UCSD-AML1 (cell line): ENCODE results near the gene ARHGEF16.

Source experiments
- DNase-seq: peaks from one replicate; lab custom pipeline; 2025; ENCODE audit not compliant: unreplicated experiment; lab: John Stamatoyannopoulos, UW

Gene ARHGEF16

DNA sequence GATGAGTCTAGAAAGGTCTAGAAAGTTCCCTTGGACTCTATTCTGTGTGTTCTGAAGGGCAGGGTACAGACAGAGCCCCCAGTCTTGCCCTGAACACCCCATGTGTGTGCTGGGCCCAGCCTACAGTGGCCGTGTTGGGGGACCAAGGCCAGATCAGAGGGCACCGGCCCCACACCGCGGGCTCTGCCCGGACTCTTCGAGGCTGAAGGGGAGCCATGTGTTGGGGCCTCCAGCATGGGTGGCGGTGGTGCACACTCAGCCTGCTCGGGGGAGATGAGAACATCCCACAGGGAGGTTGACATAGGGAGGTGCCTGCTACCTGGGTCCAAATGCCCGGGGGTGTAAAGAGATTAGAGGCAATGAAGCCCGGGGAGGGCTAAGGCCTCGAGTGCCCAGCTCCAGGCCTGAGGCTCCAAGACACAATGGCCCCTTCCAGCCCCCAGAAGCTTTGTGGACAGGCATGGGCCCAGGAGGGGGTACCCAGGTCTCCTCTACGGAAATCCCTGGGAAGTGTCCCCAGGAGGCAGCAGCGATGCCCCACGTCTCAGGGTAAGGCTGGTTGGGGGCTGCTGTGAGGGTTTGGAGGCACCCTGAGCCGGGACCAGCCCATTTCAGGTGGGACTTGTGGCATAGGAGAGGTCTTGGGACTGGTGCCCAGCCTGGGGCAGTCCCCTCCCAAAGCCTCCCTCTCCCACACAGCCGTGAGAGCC, 12.1 kb downstream of the ARHGEF16 start:
- DNase-seq, result no peak

DNA sequence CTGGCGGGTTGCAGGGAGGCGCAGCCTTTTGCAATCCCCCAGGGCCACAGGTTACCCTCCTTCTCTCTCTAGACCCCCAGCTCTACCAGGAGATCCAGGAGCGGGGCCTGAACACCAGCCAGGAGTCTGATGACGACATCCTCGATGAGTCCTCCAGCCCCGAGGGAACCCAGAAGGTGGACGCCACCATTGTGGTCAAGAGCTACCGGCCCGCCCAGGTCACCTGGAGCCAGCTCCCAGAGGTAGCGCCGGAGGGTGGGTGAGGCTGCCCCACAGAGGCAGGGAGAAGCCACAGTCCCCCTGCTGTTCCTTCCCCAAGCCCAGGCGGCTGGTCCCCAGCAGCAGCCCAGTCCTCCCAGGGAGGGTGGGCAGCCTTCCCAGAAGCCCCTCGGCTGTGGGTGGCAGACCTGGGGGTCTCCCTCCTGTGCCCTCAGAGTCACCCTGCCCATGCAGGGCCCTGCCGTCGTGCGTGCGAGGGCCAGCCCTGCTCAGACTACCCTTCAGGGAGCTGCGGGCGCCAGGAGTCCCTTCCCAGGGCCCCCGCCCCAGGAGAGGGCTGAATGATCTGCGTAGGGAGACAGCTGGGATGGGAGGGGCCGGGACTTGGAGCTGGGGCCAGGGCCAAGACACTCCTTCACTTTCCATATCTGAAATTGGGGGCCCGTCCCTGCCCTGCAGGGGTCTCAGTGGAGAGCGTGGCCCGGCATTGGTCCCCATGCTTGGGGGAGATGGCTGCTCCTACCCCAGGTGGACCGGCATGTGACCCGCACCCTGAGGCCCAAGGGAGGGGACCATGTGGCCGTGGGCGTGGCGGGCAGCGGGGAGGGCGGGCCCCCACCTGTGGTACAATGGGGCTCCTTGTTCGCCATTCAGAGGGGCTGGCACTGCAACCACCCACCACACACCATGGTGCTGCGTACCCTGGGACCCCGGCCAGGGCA, 12.9 kb downstream of the ARHGEF16 start:
- DNase-seq, result no peak

DNA sequence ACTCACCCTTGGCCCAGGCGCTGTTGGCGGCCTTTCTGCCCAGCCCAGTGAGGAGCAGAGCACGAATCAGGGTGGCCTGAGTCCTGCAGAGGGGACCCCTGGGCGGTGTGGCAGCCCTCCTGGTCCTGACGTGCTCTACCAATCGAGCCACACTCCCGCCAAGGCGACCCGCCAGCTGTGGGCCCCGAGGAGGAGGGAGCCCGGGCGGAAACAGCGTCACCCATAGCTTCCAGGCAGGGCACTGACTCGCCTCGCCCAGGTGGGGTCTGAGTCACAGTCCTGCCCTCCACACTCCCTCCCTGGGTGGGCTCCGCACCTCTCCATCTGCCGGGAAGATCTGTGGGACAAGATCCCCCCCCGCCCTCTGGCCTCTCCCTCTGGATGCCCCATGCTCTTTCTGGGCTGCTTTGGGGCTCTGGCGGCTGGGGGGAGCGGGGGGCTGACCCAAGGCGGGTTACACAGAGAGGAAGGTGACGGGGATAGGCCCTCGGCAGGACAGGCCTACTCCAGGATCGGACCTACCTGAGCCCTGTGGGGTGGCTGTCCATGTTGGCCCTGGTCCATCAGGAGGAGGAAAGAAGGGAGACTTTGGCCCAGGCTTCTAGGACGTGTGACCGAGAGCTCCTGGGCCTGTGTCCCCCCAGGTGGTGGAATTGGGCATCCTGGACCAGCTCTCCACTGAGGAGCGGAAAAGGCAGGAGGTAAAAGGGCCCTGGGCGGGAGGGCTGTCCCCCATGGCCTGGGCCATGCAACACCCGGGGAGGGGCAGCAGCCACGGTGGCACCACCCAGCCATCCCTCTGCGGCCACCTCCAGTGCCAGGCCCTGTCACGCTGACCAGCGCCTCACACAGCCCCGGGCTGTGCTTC, 14.0 kb downstream of the ARHGEF16 start:
- no peak for DNase-seq

DNA sequence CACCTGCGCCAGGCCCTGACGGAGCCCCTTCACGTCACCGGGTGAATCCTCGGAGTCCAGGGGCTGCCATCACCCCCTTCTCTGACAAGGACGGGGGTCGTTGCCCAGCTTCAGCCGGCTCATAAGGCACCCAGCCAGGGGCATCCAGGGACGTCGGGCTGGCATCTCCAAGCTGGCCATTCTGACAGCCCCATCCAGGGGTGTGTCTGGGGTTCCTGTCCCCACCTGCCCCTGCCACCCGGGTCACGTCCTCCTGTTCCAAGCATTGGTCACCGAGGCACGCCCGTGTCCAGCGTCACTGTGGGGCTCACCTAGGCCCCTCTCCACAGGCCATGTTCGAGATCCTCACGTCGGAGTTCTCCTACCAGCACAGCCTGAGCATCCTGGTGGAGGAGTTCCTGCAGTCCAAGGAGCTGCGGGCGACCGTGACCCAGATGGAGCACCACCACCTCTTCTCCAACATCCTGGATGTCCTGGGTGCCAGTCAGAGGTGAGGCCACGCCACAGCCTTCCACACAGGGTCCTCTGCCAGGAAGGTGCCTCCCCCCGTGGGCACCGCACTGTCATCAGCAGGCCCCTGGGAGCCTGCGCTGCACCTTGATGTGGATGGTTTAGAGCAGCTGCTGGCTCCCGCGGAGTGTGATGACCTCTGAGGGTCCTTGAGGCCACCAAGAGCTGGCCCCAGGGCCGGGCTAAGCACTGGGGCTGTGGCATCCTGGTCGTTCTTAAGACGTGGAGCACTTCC, 14.8 kb downstream of the ARHGEF16 start:
- DNase-seq, result no peak

DNA sequence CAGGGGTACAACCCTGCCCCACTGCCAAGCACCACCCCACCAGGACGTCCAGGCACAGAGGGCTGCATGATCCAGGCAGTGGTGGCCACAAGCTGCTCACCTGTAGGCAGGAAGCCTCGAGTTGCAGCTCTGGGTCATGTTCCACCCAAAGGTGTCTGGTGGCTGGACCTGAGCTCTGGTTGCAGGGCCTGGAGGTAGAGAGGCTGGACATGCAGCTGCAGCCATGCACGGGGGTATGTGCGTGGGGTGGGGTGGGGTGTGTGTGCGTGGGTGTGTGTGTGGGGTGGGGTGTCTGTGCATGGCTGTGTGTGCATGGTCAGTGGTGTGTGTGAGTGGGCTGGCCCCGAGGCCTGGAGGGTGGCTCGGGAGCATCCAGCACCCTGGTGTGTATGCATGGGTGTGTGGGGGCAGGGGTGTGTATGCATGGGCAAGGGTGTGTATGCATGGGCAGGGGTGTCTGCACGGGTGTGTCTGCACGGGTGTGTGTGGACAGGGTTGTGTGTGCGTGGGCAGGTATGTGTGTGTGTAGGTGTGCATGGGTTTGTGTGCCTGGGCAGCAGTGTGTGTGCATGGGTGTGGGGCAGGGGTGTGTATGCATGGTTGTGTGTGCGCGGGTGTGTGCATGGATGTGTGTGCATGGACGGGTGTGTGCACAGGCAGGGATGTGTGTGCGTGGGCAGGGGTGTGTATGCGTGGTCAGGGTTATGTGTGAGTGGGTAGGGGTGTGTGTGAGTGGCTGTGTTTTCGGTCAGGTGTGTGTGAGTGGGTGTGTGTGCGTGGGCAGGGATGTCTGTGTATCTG, 15.6 kb downstream of the ARHGEF16 start:
- no peak for DNase-seq

DNA sequence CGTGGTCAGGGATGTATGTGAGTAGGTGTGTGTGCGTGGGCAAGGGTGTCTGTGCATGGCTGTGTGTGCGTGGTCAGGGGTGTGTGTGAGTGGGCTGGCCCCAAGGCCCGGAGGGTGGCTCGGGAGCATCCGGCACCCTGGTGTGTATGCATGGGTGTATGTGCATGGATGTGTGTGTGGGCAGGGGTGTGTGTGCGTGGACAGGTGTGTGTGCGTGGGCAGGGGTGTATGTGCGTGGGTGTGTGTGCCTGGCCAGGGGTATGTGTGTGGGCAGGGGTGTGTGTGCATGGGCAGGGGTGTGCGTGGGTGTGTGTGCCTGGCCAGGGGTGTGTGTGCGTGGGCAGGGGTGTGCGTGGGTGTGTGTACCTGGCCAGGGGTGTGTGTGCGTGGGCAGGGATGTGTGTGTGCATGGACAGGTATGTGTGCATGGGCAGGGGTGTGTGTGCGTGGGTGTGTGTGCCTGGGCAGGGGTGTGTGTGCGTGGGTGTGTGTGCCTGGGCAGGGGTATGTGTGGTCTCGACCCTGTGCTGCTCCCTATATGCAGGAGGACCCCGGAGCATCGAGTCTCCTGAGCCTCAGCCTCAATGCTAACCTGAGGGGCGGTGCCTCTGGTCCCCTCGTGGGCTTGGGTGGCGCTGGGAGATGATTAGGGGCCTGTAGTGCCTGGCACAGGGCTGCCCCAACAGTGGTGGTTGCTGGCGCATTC, 16.3 kb downstream of the ARHGEF16 start:
- no peak for DNase-seq

DNA sequence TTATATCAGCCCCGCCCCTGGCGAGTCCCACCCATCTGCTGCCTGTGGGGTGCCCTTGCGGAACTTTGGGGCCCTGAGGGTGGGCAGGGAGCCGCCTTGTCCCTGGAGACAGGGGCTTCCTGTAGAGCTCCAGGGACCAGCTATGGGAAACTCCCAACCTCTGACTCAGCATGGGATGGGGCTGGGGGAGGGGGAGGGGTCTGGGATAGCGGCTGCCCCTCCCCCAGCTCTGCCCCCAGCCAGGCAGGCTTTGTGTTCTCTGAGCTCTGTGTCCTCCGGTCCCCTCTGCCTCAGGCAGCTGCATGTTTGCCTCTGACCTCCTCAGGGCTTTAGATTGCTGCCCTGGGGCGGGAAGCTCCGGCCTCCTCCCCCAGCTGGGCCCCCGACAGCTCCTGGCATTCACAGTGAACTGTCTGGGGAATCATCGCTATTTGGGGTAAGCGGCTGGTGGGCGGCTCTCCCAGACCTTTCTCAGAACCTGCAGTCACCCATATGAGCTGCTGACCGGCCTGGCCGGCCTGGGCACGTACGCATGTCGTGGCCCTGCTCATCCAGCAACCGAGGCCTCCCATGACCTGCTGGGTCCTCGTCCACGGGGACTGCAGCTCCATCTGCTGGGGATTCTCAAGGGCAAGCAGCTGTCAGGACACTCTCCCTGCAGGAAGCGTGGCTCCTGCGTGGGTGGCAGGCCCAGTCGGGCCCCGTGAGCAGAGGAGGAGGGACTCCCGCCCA, 17.1 kb downstream of the ARHGEF16 start:
- DNase-seq, result peak; percentile 33

DNA sequence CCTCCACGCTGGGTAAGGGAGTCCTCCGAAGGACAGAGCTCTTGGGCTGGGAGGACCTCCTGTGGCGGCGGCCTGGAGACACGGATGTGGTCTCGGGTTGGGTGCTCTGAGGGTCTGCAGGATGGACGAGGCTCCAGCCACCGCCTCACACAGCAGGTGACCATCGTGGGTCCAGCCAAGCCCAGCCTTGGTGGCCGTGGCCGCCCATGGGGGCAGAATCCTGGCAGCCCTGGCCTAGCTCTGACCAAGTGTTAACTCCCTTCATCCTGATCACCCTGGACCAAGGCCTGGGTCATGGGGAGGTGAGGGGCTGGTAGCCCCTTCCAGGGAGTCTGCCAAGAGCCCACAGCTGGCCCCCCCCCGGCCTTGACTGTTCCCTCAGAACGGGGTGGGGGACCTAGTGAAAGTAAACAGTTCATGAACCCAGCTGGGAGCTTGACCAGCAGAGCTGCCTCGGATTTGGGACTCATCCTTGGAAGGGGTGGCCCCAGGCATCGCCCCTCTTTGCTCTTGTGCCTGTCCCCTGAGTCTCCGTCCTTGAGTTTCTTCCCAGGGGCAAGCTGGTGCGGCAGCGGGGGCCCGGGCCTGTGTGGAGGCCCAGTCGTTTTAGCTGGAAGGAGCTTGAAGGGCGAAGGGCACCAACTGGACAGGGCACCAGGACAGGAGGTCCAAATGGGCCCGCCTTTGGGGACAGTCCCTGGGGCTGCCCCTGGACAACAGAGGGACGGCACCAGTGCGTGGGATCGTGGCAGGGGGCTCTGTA, 17.8 kb downstream of the ARHGEF16 start:
- DNase-seq, result no peak

DNA sequence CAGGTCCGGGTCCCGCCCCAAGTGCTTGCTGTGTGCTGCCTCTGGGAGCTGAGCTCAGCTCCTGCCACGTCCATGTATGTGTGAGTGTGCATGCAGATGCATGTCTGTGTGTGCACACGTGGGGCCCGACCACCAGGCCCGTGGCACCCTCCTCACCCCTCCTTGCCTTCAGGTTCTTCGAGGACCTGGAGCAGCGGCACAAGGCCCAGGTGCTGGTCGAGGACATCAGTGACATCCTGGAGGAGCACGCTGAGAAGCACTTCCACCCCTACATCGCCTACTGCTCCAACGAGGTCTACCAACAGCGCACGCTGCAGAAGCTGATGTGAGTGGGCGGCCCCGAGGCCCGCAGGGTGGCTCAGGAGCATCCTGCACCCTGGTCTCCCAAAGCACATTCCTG, 18.4 kb downstream of the ARHGEF16 start:
- DNase-seq, result no peak

DNA sequence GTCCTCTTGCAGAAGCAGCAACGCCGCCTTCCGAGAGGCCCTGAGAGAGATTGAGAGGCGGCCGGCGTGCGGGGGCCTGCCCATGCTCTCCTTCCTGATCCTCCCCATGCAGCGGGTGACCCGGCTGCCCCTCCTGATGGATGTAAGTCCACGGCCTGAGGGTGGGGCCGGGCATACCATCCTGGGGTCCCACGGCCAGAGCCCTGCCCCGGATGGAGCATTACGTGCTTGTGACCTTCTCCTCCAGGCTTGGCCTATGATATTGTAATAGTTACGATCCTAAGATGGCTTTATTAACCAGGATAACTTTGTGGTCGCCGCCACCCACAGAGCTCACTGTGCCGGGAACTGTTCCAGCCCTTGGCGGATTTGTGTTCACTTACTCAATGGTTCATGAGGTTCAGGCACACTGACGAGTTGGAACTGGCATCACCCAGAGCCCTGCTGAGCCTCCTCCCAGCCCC, 18.9 kb downstream of the ARHGEF16 start:
- no peak for DNase-seq

DNA sequence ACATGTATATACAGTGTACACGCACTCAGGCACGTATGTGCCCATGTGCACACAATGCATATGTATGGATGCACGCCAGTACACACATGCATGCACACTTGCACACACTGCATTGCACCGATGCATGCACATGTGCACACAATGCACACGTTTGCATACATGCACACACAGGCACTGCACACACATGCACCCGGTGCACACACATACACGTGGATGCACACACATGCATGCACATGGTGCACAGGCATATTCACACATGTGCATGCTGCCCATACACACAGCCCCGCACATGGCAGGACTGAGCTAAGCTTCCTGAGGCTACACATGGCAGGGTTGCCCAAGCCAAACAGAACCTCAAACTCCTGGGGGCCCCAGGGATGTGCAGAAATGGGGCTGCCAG, 19.6 kb downstream of the ARHGEF16 start:
- no peak for DNase-seq

DNA sequence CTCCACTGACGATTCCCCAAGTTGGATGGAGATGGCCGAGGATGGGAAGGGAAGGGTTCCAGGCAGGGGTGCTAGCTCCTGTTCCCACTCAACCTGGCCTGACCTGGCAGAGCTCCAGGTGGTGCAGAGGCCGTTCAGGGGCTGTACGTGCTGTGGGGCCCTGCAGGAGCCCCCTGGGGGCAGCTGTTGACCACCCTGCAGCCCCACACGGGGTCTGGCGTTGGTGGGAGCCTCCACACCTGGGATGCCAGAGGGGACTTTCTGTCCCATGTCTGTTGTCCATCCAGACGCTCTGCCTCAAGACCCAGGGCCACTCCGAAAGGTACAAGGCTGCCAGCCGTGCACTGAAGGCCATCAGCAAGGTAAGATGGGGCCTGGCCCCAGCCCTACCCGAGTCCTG, 20.0 kb downstream of the ARHGEF16 start:
- no peak for DNase-seq

DNA sequence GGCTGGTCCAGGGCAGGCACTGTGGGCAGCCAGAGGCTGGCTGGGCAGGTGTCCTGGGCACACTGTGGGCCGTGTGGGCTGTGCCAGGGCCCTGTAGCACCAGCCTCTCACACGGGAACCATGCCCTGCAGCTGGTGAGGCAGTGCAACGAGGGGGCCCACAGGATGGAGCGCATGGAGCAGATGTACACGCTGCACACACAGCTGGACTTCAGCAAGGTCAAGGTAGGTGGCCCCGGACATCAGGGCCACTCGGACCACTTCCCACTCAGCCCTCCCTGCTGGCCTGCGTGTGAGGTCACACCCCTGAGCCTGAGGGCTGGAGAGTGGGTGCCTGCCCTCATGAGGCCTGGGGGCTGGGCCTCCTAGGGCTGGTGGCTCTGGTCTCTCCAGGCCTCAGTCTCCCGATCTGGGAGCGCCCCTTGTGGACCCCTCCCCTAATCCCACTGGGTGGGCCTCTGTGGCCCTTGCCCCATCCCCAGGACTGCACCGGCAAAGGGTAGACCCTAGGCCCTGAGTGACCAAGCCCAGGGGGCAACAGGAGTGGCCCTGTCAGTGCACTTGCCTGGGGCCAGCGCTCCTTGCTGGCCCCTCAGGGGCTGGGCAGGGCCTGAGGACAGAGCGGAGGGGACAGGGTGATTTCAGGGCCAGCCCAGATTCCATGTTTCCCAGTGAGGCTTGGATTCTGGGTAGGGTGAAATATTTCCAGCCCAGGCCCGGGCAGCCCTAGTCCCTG, 21.5 kb downstream of the ARHGEF16 start:
- DNase-seq, result no peak

DNA sequence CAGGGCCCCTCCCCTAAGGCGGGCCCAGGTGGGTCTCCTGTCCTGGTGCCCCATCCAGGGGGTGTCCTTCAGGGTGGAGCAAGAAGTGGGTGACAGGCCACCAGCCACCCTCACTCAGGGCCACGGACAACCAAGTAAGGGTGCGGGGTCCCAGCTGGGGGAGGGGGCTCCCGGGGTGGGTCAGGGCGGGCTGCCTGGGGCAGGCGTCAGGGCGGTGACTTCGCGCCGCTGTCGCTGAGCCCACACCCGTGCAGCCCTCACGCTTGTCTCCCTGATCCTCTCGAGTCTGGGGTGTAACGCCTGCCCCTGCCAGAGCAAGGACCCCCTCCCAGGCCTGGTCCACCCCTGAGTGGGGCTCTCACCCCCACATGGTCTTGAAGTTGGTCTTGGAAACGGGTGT, 22.2 kb downstream of the ARHGEF16 start:
- no peak for DNase-seq

DNA sequence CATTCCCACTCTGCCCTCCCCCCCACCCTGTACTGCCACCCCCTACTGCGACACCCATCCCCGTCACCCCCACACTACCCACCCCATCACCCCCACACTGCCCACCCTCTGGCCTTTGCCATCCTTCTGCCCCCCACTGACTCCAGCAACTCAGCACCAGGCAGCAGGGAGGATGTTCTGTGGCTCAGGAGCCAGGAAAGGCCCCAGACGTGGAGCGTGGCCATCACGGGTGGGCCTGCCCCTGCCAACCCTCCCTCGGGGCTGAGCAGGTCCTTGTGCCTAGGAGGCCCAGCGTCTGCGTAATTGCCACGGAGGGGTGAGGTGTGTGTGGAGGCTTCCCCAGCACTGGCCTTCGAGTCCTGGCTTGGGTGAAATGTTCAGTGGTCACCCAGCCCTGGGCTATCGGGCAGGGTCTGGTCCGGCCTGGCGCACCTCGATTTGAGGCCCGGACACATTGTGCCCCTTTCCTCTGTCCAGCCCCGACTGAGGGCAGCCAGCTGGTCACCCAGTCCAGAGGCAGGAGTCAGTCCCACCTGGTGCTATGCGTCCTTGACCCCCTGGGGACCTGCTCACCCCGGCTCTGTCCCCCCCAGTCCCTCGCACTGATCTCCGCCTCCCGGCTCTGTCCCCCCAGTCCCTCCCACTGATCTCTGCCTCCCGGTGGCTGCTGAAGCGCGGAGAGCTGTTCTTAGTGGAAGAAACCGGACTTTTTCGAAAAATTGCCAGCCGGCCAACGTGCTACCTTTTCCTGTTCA, 23.0 kb downstream of the ARHGEF16 start:
- DNase-seq, result no peak

DNA sequence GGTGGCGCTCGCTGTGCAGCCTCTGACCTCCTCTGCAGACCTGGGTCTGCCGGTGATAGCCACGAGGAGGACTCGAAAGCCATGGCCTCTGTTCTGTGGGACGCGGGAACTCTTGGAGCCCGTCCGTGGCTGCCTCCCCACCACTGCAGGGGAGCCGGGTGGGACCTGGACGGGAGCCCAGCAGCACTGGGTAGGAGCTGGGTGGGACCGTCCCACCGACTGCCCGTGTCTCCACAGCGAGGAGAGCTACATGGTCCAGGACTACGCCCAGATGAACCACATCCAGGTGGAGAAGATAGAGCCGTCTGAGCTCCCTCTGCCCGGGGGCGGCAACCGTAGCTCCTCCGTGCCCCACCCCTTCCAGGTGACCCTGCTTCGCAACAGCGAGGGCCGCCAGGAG, 23.7 kb downstream of the ARHGEF16 start:
- DNase-seq, result no peak
